C4-2B (cell line): ENCODE measurements around the gene BABAM2.

Source experiments
- CTCF ChIP-seq: fragments of 450-650 bp; conservative IDR thresholded peaks from 2 replicates; pipeline ENCODE4 v1.5.1; 2017; ENCODE audit warnings: mild to moderate bottlenecking
- ZFX ChIP-seq: fragments of 450-650 bp; IDR thresholded peaks from 2 replicates; pipeline ENCODE4 v1.6.1; 2017

DNA sequence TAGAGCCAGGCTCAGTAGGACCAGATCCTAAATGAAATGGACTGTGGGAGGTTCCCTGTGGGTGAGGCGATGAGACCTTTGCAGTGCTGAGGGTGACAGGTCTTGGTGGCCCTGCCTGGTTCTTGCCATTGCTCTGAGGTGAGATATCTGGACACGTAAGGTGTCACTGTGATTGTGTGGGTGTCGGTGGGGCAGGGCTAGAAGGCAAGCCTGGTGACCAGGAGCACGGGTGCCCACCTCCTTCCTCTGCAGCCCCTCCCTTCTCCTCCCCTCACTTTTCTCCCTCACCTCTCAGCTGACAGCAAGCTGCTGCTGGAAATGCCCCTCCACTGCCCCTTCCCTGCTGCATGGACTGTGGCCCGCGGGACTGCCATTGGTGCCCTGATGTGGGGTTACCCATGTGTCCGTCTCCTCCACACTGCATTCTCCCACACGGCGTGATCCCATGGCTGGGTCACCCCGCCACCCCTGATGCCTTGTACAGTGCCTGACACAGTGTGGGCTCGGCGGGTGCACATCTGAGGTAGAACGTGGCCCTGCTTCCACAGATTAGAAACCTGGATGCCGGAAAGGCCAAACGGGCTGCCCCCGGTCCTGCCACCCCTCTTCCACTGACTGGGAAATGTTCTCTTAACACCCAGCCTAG lies 446.6 kb downstream of the BABAM2 start:
- no peak for TF ChIP-seq CTCF
- no peak for TF ChIP-seq ZFX
